ENCODE results near the gene ABL1. TPM values are rescaled to one million over a fixed set of nuclear protein-coding genes. Genes with fewer than 3 reads are reported as not detected.

The ABL1 gene
- total and polyA plus RNA-seq, 2 of the 13 experiments (the other 11 are each of a cell fraction or from before 2014, with no cell fraction given) = 10.8 to 20.4 TPM

DNA sequence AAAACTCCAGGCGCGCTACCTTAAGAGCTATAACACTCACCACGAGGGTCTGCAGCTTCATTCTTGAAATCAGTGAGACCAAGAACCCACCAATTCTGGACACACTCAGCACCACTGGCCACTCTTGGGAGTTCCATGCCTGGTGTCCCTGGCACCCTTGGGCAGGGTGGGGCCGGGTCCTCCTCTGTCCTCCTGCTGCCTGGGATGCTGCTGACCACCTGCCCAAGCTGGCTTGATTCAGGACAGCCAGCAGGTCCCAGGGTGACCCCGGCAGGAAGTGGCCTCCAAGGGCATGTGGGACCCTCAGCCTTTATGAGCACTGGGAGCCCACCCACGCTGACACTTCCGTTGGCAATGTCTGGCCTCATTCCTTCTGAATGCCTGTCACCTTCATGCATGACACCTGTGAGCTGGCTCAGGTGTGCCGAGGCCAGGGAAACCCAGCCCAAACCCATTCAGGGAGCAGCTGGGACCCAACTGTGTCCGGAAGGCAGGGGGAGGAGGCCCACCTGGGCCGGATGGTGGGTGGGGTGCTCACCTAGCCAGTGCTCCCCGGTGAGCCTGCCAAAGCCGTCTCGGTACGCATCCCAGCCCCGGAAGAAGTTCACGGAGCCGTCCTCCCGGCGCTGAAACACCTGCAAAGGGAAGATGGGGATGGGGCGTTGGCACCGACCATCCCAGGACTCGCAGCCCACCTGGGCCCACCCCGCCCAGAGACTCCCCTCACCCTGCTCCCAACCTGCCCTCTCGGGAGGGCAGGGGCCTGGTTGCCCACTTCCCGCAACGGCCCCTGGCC is 76.4 kb downstream of the ABL1 start (continued):
- TF ChIP-seq, protein P1, sequence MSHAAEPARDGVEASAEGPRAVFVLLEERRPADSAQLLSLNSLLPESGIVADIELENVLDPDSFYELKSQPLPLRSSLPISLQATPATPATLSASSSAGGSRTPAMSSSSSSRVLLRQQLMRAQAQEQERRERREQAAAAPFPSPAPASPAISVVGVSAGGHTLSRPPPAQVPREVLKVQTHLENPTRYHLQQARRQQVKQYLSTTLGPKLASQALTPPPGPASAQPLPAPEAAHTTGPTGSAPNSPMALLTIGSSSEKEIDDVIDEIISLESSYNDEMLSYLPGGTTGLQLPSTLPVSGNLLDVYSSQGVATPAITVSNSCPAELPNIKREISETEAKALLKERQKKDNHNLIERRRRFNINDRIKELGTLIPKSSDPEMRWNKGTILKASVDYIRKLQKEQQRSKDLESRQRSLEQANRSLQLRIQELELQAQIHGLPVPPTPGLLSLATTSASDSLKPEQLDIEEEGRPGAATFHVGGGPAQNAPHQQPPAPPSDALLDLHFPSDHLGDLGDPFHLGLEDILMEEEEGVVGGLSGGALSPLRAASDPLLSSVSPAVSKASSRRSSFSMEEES (CRISPR knock-in tag; IDR thresholded peaks at IDR 0.05) = no peak
- no peak for TF ChIP-seq ZFX (CRISPR knock-in tag; IDR thresholded peaks at IDR 0.05; ENCODE audit: low read depth)
- TF ChIP-seq PITX1 (CRISPR knock-in tag; IDR thresholded peaks at IDR 0.05) = no peak
- TF ChIP-seq GTF2F1 (IDR thresholded peaks at IDR 0.05; ENCODE audit: low read length) = no peak
- TF ChIP-seq, protein P2, sequence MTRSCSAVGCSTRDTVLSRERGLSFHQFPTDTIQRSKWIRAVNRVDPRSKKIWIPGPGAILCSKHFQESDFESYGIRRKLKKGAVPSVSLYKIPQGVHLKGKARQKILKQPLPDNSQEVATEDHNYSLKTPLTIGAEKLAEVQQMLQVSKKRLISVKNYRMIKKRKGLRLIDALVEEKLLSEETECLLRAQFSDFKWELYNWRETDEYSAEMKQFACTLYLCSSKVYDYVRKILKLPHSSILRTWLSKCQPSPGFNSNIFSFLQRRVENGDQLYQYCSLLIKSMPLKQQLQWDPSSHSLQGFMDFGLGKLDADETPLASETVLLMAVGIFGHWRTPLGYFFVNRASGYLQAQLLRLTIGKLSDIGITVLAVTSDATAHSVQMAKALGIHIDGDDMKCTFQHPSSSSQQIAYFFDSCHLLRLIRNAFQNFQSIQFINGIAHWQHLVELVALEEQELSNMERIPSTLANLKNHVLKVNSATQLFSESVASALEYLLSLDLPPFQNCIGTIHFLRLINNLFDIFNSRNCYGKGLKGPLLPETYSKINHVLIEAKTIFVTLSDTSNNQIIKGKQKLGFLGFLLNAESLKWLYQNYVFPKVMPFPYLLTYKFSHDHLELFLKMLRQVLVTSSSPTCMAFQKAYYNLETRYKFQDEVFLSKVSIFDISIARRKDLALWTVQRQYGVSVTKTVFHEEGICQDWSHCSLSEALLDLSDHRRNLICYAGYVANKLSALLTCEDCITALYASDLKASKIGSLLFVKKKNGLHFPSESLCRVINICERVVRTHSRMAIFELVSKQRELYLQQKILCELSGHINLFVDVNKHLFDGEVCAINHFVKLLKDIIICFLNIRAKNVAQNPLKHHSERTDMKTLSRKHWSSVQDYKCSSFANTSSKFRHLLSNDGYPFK (CRISPR knock-in tag; IDR thresholded peaks at IDR 0.05; ENCODE audit: borderline replicate concordance) = no peak
- no peak for TF ChIP-seq ZFP36 (IDR thresholded peaks at IDR 0.05; ENCODE audit: borderline replicate concordance, low read depth, low read length, partially characterized antibody)
- no peak for TF ChIP-seq ZFP41 (CRISPR knock-in tag; IDR thresholded peaks at IDR 0.05; ENCODE audit: borderline replicate concordance)
- no peak for TF ChIP-seq ZNF780A (CRISPR knock-in tag; IDR thresholded peaks at IDR 0.05)
- no peak for TF ChIP-seq NRL (CRISPR knock-in tag; IDR thresholded peaks at IDR 0.05; ENCODE audit: borderline replicate concordance)

Measured in HepG2 (cell line).